NCI-H146 treated with DMSO at 0.1 percent for 48 hours (cell line): ENCODE measurements around the gene TSEN34.
"Not testable (repeated sequence)": the region's sequence is repeated elsewhere in the genome, so short reads cannot be mapped to it uniquely, and the experiment has no call there.

Experiments used
- DNase-seq: peaks from one replicate; lab custom pipeline; 2025; ENCODE audit not compliant: unreplicated experiment; lab: John Stamatoyannopoulos, UW

The TSEN34 gene

DNA sequence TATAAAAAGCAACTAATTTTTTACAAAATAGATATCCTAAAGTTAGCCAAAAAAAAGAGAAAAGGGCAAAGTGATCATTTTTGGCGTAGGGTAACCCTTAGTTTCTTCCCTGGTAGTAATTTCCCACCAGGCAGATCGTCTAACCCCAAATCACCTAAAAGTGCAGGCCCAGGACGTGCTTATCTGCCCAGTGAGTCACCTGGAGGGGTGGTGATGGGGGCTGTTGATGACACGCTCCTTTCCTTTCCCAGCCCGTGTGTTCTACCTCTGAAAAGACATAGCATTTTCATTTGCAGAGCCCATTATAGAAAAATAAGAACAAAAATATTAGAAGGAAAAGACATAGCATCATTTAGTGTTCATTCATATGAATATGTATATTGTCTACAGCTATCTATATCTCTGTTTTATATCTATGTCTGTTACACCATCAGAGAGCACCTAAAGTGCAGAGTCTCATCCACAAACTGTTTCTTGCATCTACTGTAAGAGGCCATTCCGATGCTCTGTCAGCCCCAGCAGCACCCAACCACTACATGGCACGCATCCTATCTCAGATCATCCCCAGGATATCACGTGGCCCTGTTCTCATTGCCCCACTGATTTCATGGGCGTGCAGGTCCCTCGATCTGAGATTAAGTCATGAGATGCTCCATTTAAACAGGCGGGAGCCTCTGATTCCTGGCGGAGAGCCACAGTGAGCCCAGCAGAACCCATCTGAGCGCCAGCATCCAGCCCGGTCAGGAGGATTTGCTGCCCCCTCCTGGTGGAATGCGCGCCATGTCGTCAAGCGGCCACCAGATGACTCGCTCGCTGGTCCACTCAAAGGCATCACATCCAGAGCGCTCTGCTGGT lies 40.2 kb downstream of the TSEN34 start:
- DNase-seq, result peak; percentile 81

GRCh38 chr19:54233941-54234340 lies 42.8 kb downstream of the TSEN34 start:
- no peak for DNase-seq

DNA sequence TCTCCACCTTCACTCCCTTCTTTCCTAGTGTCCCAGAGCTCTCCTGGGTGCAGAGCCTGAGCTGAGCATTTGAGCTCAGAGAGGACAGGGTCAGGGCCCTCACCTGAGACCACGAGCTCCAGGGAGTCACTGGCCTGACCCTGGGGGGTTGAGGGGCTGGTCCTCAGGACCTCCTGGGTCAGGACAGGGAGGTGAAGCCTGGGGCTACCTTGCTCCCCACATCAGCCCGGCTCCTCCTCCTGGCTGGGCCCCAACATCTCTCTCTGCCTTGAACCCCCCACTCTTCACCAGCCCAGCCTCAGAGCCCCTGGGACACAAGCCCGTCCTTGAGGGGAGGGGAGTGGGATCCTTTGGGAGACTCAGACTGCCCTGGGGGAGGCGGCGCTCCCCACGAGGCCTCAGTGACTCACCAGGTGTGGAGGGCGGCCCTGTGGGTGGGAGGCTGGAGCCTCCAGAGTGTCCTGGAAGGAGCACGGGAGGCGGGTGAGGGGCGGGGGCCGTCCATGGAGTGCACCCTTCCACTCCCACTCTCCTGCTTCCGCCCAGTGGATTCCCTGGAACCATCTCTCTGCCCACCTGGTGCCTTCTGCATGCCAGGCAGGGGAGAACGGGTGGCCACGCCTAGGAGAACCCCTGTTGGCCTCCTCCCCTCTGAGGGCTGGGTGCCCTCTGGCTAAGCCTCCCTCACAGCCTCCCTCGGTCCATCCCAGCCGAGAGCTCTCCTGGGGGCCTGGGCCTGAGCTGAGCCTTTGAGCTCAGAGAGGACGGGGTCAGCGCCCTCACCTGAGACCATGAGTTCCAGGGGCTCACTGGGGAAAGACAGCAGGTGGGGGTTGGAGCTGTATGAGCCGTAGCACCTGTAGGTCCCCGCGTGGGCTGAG lies 48.6 kb downstream of the TSEN34 start:
- DNase-seq, result not testable (repeated sequence)

GRCh38 chr19:54240372-54241336 lies 49.5 kb downstream of the TSEN34 start:
- not testable (repeated sequence) for DNase-seq

DNA sequence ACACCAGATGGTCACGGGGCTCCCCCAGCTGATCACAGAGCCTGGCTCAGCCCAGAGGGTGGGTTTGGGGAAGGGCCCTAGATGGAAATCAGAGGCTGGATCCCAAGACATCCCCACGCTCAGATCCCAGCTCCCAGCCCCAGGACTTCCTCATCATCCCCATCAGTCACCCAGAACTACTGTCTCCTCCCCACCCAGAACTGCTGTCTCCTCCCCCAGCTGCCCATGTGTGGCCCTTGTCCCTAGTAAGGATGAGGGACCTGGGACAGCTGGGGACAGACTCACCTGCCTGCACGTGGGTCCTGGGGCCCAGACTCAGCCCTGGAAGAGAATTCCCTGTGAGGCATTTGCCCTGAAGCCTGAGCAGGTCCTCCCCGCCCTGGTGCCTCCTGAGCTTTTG lies 51.1 kb downstream of the TSEN34 start:
- not testable (repeated sequence) for DNase-seq

GRCh38 chr19:54242646-54243045 lies 51.5 kb downstream of the TSEN34 start, which contains the start of gene LILRA6:
LILRA6 (minus strand) TSS chr19:54242790.
- DNase-seq, result not testable (repeated sequence)

DNA sequence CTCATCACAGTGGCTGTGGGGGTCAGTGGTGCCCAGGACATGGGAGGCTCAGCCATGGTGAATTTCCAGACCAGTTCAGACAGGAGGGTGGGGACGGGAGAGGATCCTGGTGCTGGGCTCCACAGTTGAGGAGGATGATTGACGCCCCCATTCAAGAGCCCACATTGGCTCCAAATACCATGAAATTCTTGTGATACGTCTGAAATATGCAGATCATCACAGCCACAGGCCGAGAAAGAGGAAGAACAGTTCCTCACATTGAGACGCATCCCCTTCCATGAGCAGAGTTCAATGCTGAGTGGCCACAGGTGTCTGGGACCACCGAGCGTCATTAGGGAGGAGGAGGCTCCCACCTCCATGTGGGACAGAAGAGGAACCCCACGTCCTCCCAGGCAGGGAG lies 52.7 kb downstream of the TSEN34 start:
- DNase-seq, result not testable (repeated sequence)
